HUES64 (cell line): ENCODE measurements around the gene AHR.
A peak's percentile ranks its signal among the peaks of the same experiment; 100 is the strongest.

Experiments used
- H3K27ac ChIP-seq: 2 replicates; pipeline ENCODE4 v1.7.0; 2013; ENCODE audit warnings: low read depth, low read length, inconsistent platforms
- H3K27me3 ChIP-seq: 2 replicates; pipeline ENCODE4 v1.6.1; 2013; ENCODE audit warnings: mild to moderate bottlenecking, low read length; ENCODE audit not compliant: insufficient read depth
- H3K36me3 ChIP-seq: 2 replicates; pipeline ENCODE4 v1.6.1; 2013; ENCODE audit warnings: mild to moderate bottlenecking, low read length; ENCODE audit not compliant: insufficient read depth
- H3K4me1 ChIP-seq: 2 replicates; pipeline ENCODE4 v1.6.1; 2013; ENCODE audit warnings: mild to moderate bottlenecking, low read length, moderate library complexity; ENCODE audit not compliant: insufficient read depth
- H3K4me3 ChIP-seq: 2 replicates; pipeline ENCODE4 v1.5.1; 2013; ENCODE audit warnings: mild to moderate bottlenecking, low read length, moderate library complexity
- H3K9ac ChIP-seq: 2 replicates; pipeline ENCODE4 v1.6.1; 2013; ENCODE audit warnings: mild to moderate bottlenecking, low read depth, low read length
- H3K9me3 ChIP-seq: 2 replicates; pipeline ENCODE4 v1.6.1; 2013; ENCODE audit warnings: low read depth, low read length; ENCODE audit not compliant: insufficient read depth
- WGBS: fragments of 150-250, 120-280 bp; methylation state at CpG from one replicate; pipeline ENCODE4 v1.1.7; 2013; ENCODE audit warnings: missing lambda C conversion rate; 5-methylcytosine and 5-hydroxymethylcytosine counted together

The AHR gene

GRCh38 chr7:17305387-17306171 is 7.1 kb downstream of the AHR start:
- H3K9me3 ChIP-seq: no peaks in the 10 kb centered on the region
- H3K27me3 ChIP-seq: peaks cover 5% of the 10 kb centered on the region
- H3K4me3 ChIP-seq: no peak overlapping the region
- H3K4me1 ChIP-seq: peaks cover 46% of the 10 kb centered on the region
- WGBS: 98% methylated on average over 6 of the region's 6 CpGs
- H3K36me3 ChIP-seq: no peaks in the 10 kb centered on the region
- no peak overlapping the region for H3K9ac ChIP-seq
- no peak overlapping the region for H3K27ac ChIP-seq

GRCh38 chr7:17307000-17307399 is 8.5 kb downstream of the AHR start:
- Histone ChIP-seq H3K9ac (no peak overlapping the region), H3K9me3 (no peaks in the 10 kb centered on the region), H3K27me3 (no peaks in the 10 kb centered on the region), H3K36me3 (no peaks in the 10 kb centered on the region), H3K4me1 (peaks cover 49% of the 10 kb centered on the region), H3K27ac (no peak overlapping the region), H3K4me3 (no peak overlapping the region)
- WGBS: 95% methylated on average over 1 of the region's 1 CpG

GRCh38 chr7:17307558-17307957 is 9.1 kb downstream of the AHR start:
- Histone ChIP-seq H3K9ac (no peak overlapping the region), H3K27me3 (no peaks in the 10 kb centered on the region), H3K27ac (no peak overlapping the region), H3K4me1 (peaks cover 55% of the 10 kb centered on the region), H3K9me3 (no peaks in the 10 kb centered on the region), H3K36me3 (no peaks in the 10 kb centered on the region), H3K4me3 (no peak overlapping the region)
- WGBS: 92% methylated on average over 5 of the region's 5 CpGs

- H3K9me3 ChIP-seq: no peaks in the 10 kb centered on the region
- no peak overlapping the region for H3K4me3 ChIP-seq
- no peaks in the 10 kb centered on the region for H3K27me3 ChIP-seq
- 84% methylated on average over 1 of the region's 2 CpGs for WGBS
- no peak overlapping the region for H3K9ac ChIP-seq
- H3K27ac ChIP-seq: no peak overlapping the region
- peaks cover 60% of the 10 kb centered on the region for H3K4me1 ChIP-seq
- H3K36me3 ChIP-seq: no peaks in the 10 kb centered on the region
Observed at GRCh38 chr7:17307969-17308648, 9.7 kb downstream of the AHR start.

GRCh38 chr7:17311194-17311593 is 12.7 kb downstream of the AHR start:
- Histone ChIP-seq H3K4me1 (peaks cover 56% of the 10 kb centered on the region), H3K9ac (no peak overlapping the region), H3K27me3 (no peaks in the 10 kb centered on the region), H3K9me3 (no peaks in the 10 kb centered on the region), H3K36me3 (no peaks in the 10 kb centered on the region), H3K4me3 (no peak overlapping the region), H3K27ac (no peak overlapping the region)
- 88% methylated on average over 4 of the region's 4 CpGs for WGBS

- peaks cover 56% of the 10 kb centered on the region for H3K4me1 ChIP-seq
- 51% methylated on average over 3 of the region's 3 CpGs for WGBS
- no peak overlapping the region for H3K9ac ChIP-seq
- no peak overlapping the region for H3K4me3 ChIP-seq
- H3K27ac ChIP-seq: peak overlapping the region; percentile 21; the same call in 1 of the 2 replicates
- no peaks in the 10 kb centered on the region for H3K9me3 ChIP-seq
- no peaks in the 10 kb centered on the region for H3K36me3 ChIP-seq
- no peaks in the 10 kb centered on the region for H3K27me3 ChIP-seq
Observed at GRCh38 chr7:17311952-17312351, 13.5 kb downstream of the AHR start.

GRCh38 chr7:17312641-17313040 is 14.2 kb downstream of the AHR start:
- peak overlapping the region; percentile 26 for H3K4me3 ChIP-seq
- WGBS: 27% methylated on average over 2 of the region's 2 CpGs
- peak overlapping the region; percentile 75; the same call in 1 of the 2 replicates for H3K27ac ChIP-seq
- no peaks in the 10 kb centered on the region for H3K9me3 ChIP-seq
- no peaks in the 10 kb centered on the region for H3K36me3 ChIP-seq
- no peaks in the 10 kb centered on the region for H3K27me3 ChIP-seq
- peaks cover 59% of the 10 kb centered on the region for H3K4me1 ChIP-seq
- peak overlapping the region; percentile 17; the same call in 1 of the 2 replicates for H3K9ac ChIP-seq

GRCh38 chr7:17313194-17313593 is 14.7 kb downstream of the AHR start:
- 49% methylated on average over 5 of the region's 5 CpGs for WGBS
- Histone ChIP-seq H3K27ac (peak overlapping the region; percentile 75; the same call in 1 of the 2 replicates), H3K9ac (peak overlapping the region; percentile 17; the same call in 1 of the 2 replicates), H3K9me3 (no peaks in the 10 kb centered on the region), H3K4me1 (peaks cover 54% of the 10 kb centered on the region), H3K27me3 (no peaks in the 10 kb centered on the region), H3K4me3 (peak overlapping the region; percentile 26), H3K36me3 (no peaks in the 10 kb centered on the region)

- Histone ChIP-seq H3K27me3 (no peaks in the 10 kb centered on the region), H3K36me3 (no peaks in the 10 kb centered on the region), H3K9ac (no peak overlapping the region), H3K4me3 (no peak overlapping the region), H3K4me1 (peaks cover 57% of the 10 kb centered on the region), H3K27ac (no peak overlapping the region), H3K9me3 (no peaks in the 10 kb centered on the region)
Observed at GRCh38 chr7:17315974-17316373, 17.5 kb downstream of the AHR start.

GRCh38 chr7:17318146-17318545 is 19.7 kb downstream of the AHR start:
- Histone ChIP-seq H3K36me3 (peaks cover 5% of the 10 kb centered on the region; the same call in 1 of the 2 replicates), H3K9ac (no peak overlapping the region), H3K4me1 (peaks cover 35% of the 10 kb centered on the region), H3K27ac (no peak overlapping the region), H3K9me3 (no peaks in the 10 kb centered on the region), H3K27me3 (no peaks in the 10 kb centered on the region), H3K4me3 (no peak overlapping the region)
- 98% methylated on average over 2 of the region's 3 CpGs for WGBS
